IPS-18c (cell line): ENCODE data around the gene DNMT1.
"Not testable (repeated sequence)": the region's sequence is repeated elsewhere in the genome, so short reads cannot be mapped to it uniquely, and the experiment has no call there.

Source experiments
- H3K4me3 ChIP-seq: 2 replicates; pipeline ENCODE4 v1.7.0; 2013; ENCODE audit warnings: low read depth, mild to moderate bottlenecking, low read length, moderate library complexity; ENCODE audit not compliant: insufficient read depth
- H3K9me3 ChIP-seq: one replicate; pipeline ENCODE4 v1.6.1; 2013; ENCODE audit warnings: mild to moderate bottlenecking, low read length, moderate library complexity; ENCODE audit not compliant: control insufficient read depth, insufficient read depth

DNMT1 gene

DNA sequence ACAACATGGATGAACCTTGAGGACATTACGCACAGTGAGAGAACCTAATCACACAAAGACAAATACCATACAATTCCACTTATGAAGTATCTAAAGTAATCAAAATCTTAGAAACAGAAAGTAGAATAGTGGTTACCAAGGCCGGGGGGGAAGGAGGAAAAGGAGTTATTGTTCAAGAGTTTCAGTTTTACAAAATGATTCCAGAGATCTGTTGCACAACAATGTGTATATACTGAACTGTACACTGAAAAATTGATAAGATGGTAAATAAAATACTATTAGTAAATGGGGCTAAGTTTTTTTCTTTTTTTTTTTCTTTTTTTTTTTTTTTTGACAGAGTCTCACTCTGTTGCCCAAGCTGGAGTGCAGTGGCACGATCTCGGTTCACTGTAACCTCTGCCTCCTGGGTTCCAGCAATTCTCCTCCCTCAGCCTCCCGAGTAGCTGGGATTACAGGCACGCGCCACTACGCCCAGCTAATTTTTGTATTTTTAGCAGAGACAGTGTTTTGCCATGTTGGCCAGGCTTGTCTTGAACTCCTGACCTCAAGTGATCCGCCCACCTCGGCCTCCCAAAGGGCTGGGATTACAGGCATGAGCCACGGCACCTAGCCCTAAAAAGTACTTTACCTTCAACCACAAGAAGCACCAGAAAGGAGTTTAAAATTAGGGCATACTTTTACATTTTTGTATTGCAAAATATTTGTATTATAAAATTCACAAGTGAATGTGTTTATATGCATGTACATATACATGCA lies 4.3 kb upstream of the DNMT1 start:
- H3K9me3 ChIP-seq, H3K4me3 ChIP-seq: not testable (repeated sequence)

DNA sequence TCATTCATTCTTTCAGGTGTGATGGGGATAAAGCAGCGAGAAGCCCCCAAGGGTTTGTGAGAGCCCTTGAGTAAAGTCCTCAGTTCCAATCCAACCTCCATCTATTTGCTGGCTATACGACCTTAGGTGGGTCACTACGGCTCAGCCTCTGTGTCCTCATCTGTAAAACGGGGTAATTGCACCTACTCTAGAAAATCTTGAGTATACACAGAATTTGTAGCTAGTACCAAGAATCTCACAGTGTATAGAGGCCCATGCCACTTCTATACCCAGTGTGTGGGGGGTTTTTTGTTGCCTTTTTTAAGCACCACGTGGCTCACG lies 406 bp upstream of the DNMT1 start:
- peak overlapping the region; percentile 99; the same call in 1 of the 2 replicates for H3K4me3 ChIP-seq
- H3K9me3 ChIP-seq, result no peaks in the 10 kb centered on the region

DNA sequence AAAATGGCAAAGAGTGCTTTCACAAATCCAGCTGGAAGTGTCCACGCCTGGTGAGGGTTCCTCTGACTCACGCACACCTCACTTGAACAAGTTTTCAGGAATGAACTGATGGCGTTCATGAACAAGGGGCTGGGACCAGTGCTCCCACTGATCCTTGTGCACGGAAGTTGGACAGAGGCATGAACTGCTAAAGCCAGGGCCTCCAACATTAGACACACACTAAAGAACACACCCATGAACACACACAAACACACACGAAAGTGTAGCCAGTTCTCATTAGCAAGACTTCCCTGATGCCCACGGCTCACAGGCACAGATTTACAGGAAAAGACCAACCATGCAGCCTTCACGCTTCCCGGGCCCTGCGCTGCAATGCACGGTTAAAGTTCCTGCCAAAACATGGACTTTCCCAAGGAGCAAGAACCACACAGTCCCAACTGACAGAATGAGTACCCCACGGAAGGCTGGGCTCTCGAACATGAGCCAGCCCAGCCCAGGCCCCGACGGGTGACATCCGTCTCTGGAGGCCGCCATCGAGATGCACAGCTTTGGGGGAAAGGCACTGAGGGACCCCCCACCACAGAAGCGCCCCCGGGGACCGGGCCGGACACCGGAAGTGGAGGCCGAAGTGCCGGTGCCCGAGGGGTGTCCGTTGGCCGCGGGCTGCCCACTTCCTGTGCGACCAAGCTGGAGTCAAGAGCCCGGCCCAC lies 808 bp downstream of the DNMT1 start:
- peak overlapping the region; percentile 99 for H3K4me3 ChIP-seq
- no peaks in the 10 kb centered on the region for H3K9me3 ChIP-seq

DNA sequence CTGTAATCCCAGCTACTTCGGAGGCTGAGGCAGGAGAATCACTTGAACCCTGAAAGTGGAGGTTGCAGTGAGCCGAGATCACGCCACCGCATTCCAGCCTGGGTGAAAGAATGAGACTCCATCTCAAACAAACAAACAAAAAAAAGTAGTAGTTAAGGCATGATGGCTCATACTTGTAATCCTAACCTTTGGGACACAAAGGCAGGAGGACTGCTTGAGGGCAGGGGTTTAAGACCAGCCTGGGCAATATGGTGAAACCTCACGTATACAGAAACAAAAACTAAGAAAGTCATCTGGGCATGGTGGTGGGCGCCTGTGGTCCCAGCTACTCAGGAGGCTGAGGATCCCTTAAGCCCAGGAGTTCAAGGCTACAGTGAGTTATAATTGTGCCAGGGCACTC lies 1.8 kb downstream of the DNMT1 start:
- Histone ChIP-seq H3K9me3 (no peaks in the 10 kb centered on the region), H3K4me3 (no peak overlapping the region)

DNA sequence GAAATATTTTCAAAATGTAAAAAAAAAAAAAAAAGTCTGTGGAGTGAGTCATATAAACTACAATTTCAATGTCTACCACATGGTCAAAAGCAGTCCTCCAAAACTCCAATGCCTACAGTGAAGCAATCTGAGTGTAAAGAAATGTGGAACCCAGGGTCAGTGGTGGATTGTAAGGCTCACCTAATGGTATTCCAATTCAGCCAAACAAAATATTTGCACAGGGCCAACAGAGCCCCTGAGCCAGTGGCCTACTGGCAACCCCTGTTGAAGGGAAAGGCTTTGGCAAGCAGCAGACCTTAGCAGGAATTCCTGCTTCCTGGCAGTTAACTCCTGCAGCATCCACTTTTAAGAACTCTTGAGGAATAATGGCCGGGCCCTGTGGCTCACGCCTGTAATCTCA lies 3.4 kb downstream of the DNMT1 start:
- no peak overlapping the region for H3K4me3 ChIP-seq
- H3K9me3 ChIP-seq, result no peaks in the 10 kb centered on the region

DNA sequence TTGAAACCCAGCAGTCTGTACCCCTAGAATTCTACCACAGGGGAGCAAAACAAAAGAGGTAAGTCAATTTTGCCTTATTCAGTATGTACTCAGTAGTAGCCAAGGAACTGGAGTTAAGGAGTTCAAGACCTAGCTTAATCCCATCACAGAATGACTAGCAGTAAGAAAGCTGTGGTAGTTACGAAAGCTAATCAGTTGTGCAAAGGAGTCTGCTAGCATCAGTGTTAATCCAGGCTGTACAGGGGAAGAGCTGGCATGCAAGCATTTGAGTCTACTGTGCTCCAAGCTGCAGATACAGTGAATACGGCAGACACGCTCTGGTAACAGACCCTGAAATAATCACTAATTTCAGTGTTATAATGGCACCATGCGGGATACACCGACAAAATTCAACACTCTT lies 4.7 kb downstream of the DNMT1 start:
- Histone ChIP-seq H3K9me3 (no peaks in the 10 kb centered on the region), H3K4me3 (no peak overlapping the region)

DNA sequence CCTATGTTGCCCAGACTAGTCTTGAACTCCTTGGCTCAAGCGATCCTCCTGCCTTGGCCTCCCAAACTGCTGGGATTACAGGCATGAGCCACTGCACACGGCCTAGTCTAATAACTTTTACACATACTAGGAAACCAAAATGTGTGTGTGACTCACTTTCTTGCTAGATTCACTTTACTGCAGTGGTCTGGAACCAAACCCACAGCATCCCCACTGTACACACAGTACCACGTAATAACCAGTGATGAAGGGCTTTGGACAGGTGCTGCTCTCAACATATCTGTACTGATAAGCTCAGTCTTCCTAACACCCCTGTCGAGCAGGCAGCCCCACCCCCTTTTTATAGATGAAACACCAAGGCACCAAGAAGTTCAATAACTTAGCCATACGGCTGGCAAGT lies 5.1 kb downstream of the DNMT1 start:
- Histone ChIP-seq H3K4me3 (no peak overlapping the region), H3K9me3 (no peaks in the 10 kb centered on the region)

DNA sequence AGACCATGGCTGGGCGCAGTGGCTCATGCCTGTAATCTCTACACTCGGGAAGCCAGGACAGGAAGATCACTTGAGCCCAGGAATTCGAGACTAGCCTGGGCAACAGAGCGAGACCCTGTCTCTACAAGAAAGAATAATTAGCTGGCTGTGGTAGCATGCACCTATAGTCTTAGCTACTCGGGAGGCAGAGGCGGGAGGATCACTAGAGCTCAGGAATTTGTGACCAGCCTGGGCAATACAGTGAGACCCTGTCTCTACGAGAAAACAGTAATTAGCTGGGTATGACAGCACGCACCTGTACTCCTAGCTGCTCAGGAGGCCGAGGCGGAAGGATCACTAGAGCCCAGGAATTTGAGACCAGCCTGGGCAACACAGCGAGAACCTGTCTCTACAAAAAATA lies 7.4 kb downstream of the DNMT1 start:
- Histone ChIP-seq H3K4me3 (no peak overlapping the region), H3K9me3 (no peaks in the 10 kb centered on the region)

DNA sequence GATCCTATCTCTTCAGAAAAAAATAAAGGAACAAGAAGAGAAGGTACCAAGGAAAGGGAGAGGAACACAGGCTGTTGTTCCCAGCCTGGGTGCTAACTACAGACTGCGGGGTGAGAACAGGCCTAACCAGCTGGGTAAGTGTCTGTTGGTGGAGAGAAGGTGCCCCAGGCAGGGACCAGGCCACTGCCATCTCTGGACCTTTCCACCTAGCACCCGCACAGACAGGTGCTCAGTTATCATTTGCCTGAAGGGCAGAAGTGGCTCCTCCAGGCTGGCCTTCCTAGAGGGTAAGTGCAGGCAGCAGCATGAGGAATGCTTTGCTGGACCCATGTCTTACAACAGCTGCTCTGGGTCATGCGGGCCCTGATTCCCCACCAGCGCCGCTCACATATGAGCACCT lies 10.1 kb downstream of the DNMT1 start:
- Histone ChIP-seq H3K4me3 (no peak overlapping the region), H3K9me3 (no peaks in the 10 kb centered on the region)

DNA sequence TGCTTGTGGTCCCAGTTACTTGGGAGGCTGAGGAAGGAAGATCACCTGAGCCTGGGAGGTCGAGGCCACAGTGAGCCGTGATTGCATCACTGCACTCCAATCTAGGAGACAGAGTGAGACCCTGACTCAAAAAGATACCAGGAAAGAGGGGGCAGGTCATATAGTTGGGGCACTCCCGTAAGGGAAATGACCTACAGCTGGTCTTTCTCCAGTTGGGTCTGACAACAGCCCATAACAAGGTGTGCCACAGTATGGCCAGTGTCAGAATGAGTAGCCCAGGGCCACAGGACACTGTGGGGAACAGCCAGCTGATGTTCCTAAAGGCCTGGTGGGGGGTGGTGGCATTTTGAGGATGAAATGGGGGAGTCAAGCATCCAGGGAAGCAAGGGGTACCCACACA lies 10.8 kb downstream of the DNMT1 start:
- Histone ChIP-seq H3K9me3 (no peaks in the 10 kb centered on the region), H3K4me3 (no peak overlapping the region)

DNA sequence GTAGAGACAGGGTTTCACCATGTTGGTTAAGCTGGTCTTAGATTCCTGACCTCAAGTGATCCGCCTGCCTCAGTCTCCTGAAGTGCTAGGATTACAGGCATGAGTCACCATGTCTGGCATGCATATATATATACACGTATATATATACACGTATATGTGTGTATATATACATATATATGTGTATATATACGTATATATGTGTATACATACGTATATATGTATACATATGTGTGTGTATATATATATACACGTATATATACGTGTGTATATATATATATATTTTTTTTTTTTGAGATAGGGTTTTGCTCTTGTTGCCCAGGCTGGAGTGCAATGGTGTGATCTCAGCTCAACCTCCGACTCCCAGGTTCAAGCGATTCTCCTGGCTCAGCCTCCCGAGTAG lies 11.9 kb downstream of the DNMT1 start:
- no peaks in the 10 kb centered on the region for H3K9me3 ChIP-seq
- H3K4me3 ChIP-seq, result no peak overlapping the region

DNA sequence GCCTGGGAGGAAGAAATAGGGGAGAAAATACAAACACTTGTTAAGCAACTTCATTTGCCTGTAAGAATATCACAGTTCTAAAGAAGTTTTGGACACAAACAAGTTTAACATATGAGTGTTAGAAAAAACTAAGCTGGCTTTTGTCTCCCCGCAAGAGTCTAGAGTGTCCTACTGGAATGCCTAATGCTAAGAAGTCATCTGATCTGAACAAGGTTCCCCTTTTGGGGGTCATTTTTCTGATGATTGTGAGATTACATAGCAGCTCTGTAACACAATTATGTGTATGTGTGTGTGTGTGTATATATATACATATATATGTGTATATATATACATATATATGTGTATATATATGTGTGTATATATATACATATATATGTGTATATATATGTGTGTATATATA lies 12.7 kb downstream of the DNMT1 start:
- H3K9me3 ChIP-seq, result no peaks in the 10 kb centered on the region
- no peak overlapping the region for H3K4me3 ChIP-seq

DNA sequence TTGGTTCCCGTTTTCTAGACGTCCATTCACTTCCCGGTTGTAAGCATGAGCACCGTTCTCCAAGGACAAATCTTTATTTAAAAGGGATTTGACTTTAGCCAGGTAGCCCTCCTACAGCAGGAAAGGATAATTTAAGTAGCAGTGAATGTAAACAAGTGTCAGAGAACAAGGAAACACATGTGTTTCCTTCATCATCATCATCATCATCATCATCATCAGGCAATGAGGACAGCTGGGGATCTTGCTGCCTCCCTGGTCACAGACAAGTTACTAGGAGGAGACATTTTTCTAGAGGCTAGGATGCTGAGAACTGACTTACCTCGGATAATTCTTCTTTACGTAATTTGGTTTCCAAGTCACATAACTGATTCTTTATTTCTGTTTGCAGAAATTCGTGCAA lies 14.3 kb downstream of the DNMT1 start:
- no peaks in the 10 kb centered on the region for H3K9me3 ChIP-seq

DNA sequence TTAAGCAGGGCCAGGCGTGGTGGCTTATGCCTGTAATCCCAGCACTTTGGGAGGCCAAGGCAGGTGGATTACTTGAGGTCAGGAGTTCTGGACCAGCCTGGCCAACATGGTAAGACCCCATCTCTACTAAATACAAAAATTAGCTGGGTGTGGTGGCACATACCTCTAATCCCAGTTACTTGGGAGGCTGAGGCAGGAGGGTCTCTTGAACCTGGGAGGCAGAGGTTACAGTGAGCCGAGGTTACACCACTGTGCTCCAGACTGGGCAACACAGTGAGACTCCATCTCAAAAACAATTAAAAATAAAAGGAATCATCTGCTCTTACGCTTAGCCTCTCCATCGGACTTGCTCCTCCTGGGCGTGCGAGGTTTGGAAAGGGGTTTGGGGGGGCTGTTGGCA lies 14.7 kb downstream of the DNMT1 start:
- H3K4me3 ChIP-seq, H3K9me3 ChIP-seq: not testable (repeated sequence)

More for the DNA sequence above, 14.3 kb downstream of the DNMT1 start:
- no peak overlapping the region for H3K4me3 ChIP-seq

DNA sequence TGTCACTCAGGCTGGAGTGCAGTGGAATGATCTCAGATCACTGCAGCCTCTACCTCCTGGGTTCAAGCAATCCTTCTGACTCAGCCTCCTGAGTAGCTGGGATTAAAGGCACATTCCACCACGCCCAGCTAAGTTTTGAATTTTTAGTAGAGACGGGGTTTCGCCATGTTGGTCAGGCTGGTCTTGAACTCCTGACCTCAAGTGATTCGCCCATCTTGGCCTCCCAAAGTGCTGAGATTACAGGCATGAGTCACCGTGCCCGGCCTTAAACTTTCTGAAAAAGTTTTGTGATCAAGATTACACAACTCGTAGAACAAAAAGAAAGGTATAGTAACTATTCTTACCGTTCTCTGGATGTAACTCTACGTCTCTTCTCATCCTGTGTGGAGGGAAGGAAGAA lies 21.2 kb downstream of the DNMT1 start:
- no peak overlapping the region for H3K4me3 ChIP-seq
- H3K9me3 ChIP-seq, result no peaks in the 10 kb centered on the region

DNA sequence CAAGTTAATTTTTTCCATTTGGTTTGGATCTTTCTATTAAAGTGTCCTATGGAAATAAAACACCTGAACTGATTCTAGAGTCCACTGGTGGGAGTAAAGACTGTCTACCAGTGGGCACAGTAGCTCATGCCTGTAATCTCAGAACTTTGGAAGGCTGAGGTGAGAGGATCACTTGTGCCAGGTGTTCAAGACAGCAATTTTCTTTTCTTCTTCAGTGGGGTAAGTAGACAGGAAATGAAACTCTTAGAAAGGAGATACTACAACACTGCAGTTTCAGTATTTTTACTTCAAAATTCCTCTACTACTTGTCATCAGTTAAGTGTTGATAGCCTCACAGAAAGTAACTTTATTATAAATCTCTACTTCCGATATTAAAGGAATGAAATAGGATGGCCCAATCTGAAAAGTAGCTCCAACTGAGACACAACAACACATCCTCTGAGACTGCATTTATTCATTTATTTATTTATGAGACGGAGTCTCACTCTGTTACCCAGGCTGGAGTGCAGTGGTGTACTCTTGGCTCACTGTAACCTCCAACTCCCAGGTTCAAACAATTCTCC lies 26.3 kb downstream of the DNMT1 start:
- Histone ChIP-seq H3K4me3 (no peak overlapping the region), H3K9me3 (no peaks in the 10 kb centered on the region)

DNA sequence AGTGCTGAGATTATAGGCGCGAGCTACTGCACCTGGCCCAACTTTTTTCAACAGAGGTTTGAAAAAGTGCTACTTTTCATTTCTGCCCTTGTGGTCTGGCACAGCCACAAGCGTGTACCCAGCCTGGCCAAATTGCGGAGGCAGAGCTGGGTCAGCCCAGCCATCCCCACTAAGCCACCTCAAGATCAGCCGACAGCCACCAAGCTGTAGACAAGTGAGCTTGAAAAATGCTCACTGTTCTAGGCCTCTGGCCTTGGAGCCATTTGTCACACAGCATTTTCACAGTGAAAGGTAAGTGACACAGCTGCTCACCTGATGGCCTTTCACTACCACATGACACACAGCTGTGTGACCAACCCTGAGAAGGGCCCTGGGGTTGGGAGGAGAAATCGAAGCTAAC lies 27.3 kb downstream of the DNMT1 start:
- no peaks in the 10 kb centered on the region for H3K9me3 ChIP-seq

DNA sequence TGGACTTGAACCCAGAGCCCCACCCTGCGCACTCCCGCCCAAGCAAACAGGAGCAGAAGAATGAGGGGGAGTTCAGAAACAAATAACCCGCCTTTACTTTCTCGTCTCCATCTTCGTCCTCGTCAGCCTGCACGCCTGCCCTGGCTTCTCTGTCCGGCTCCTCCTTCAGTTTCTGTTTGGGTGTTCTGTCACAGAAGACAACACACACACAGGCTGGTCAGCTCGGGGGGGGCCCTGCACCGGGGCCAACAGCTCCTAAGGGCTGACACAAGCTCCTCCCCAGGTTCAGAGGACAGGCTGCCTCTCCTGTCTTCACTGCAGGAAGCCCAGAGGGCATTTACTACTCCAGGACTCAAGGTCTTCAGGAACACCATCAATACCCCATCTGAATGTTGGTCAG lies 28.3 kb downstream of the DNMT1 start:
- not testable (repeated sequence) for H3K4me3 ChIP-seq, H3K9me3 ChIP-seq

More for the DNA sequence above, 27.3 kb downstream of the DNMT1 start:
- H3K4me3 ChIP-seq, result no peak overlapping the region
